ENCODE results near the gene ATP10A.

The ATP10A gene

DNA sequence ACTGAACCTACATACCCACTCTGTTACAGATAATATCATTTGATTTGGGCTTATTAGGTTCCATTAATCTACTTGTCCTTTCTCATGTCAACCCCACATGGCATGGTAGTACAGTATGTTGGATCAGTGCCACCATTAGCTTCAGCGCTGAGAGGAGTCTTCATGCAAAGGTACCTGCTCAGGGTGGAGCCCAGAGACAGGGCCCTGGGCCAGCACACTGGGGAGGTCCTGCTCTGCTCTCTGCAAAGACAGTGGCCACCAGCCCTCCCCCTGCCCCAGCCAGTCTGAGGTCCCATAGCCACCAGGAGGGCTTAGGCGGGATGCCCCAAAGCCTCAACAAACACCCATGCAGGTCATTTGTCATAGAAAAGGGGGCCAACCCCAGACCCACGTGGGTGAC, 71.0 kb downstream of the ATP10A start:
- DNase-seq (ENCODE audit: extremely low read depth, low read depth), result no peak
- TF ChIP-seq, protein P1, sequence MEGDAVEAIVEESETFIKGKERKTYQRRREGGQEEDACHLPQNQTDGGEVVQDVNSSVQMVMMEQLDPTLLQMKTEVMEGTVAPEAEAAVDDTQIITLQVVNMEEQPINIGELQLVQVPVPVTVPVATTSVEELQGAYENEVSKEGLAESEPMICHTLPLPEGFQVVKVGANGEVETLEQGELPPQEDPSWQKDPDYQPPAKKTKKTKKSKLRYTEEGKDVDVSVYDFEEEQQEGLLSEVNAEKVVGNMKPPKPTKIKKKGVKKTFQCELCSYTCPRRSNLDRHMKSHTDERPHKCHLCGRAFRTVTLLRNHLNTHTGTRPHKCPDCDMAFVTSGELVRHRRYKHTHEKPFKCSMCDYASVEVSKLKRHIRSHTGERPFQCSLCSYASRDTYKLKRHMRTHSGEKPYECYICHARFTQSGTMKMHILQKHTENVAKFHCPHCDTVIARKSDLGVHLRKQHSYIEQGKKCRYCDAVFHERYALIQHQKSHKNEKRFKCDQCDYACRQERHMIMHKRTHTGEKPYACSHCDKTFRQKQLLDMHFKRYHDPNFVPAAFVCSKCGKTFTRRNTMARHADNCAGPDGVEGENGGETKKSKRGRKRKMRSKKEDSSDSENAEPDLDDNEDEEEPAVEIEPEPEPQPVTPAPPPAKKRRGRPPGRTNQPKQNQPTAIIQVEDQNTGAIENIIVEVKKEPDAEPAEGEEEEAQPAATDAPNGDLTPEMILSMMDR (IDR thresholded peaks at IDR 0.05; ENCODE audit: low read depth, low read length), result no peak

DNA sequence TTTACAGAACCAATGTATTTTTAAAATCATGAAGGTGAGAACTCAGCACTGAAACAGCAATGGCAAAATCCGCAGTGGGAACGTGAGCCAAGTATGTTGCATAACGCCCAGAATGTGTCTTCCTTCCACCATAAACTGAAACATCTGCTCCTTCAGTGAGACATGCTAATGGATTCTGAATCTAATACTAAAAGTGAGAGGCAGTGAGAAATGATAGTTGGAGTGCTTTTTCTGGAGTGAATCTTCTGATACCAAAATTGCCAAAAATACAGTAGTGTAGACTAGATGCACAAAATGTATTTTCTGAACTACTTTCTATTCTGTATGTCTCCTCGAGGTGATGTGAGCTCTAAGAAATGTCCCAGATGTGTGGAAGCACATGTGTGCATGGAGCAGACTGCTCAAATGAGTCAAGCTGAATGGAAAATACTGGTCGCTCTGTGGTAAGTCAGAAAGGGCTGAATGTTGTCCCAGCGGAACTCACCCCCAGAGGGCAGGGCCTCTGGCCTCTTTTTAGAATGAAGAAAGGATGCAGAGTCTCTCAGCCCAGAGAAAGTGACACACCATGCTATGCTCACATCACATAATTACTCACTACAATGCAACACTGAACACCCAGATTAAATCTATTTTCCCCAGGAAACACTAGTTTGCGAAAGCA, 73.0 kb downstream of the ATP10A start:
- peak; percentile 54 for DNase-seq (ENCODE audit: extremely low read depth, low read depth)
- TF ChIP-seq, protein P1 (IDR thresholded peaks at IDR 0.05; ENCODE audit: low read depth, low read length), result peak; percentile 16

- TF ChIP-seq, protein P1 (IDR thresholded peaks at IDR 0.05; ENCODE audit: low read depth, low read length), result no peak; the same call in 1 of the 2 replicates
- DNase-seq (ENCODE audit: extremely low read depth, low read depth), result no peak
Observed at GRCh38 chr15:25789616-25789999, 73.5 kb downstream of the ATP10A start.

- no peak for DNase-seq (ENCODE audit: extremely low read depth, low read depth)
- TF ChIP-seq, protein P1 (IDR thresholded peaks at IDR 0.05; ENCODE audit: low read depth, low read length), result no peak
Observed at GRCh38 chr15:25789211-25789610, 73.9 kb downstream of the ATP10A start.

- TF ChIP-seq, protein P1 (IDR thresholded peaks at IDR 0.05; ENCODE audit: low read depth, low read length), result no peak
- DNase-seq (ENCODE audit: extremely low read depth, low read depth), result no peak
Observed at GRCh38 chr15:25787855-25788520, 75.1 kb downstream of the ATP10A start.

GRCh38 chr15:25787381-25787780, 75.7 kb downstream of the ATP10A start:
- TF ChIP-seq, protein P1 (IDR thresholded peaks at IDR 0.05; ENCODE audit: low read depth, low read length), result no peak
- DNase-seq (ENCODE audit: extremely low read depth, low read depth), result no peak

DNA sequence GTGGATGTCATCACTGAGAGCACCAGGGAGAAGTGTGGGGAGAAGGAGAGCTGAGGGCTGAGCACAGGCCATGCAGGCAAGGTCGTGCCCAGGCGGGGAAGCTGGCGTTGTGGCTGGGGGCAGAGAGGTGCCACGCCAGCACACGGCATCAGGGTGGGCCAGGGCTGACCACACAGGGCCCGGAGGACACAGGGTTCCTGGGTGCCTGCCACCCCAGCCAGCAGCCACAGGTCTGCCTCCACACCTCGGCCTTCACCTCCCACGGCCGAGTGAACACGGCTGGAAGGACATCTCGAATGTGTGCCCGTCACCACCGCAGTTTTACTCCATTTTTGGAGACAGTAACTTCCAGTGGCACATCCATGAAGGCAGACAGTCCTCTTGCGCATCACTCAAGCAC, 77.1 kb downstream of the ATP10A start:
- DNase-seq (ENCODE audit: extremely low read depth, low read depth), result no peak
- TF ChIP-seq, protein P1 (IDR thresholded peaks at IDR 0.05; ENCODE audit: low read depth, low read length), result no peak
